HepG2 (cell line): ENCODE measurements around the gene FAM83C. TPM values are rescaled to one million over a fixed set of nuclear protein-coding genes. Genes with fewer than 3 reads are reported as not detected.

Experiments
- ATF6 ChIP-seq: sonication (generic); formaldehyde crosslinking; conservative IDR thresholded peaks from 2 replicates; pipeline ENCODE4 v1.4.0; 2020; ENCODE audit warnings: missing genetic modification reagents
- GFI1 ChIP-seq: sonication (generic); formaldehyde crosslinking; IDR thresholded peaks from 2 replicates; pipeline ENCODE4 v1.5.0; 2020; ENCODE audit warnings: missing genetic modification reagents, mild to moderate bottlenecking, borderline replicate concordance
- GPN1 ChIP-seq: sonication (generic); formaldehyde crosslinking; IDR thresholded peaks from 2 replicates; pipeline ENCODE4 v1.5.1; 2020; ENCODE audit warnings: missing genetic modification reagents, borderline replicate concordance
- HHEX ChIP-seq: IDR thresholded peaks from 2 replicates; pipeline ENCODE4 v1.6.1; 2016; ENCODE audit warnings: control low read depth
- MAZ ChIP-seq, 2 experiments: sonication (generic) in 1 of 2; formaldehyde crosslinking in 1 of 2; IDR thresholded peaks; 2 replicates each; pipeline versions ENCODE4 v1.5.0 to v1.6.1; 2012 to 2020; ENCODE audit warnings: low read depth in 2 of 2, mild to moderate bottlenecking in 2 of 2, borderline replicate concordance in 1 of 2, improper control_type of control experiment in 1 of 2, low read length in 1 of 2, missing genetic modification reagents in 1 of 2, moderate library complexity in 1 of 2
- MXI1 ChIP-seq: IDR thresholded peaks from 3 replicates; pipeline ENCODE4 v1.6.1; 2012; ENCODE audit warnings: low read depth, low read length, inconsistent platforms, borderline replicate concordance
- PHF5A ChIP-seq: IDR thresholded peaks from one replicate; pipeline ENCODE4 v1.6.1; 2018; ENCODE audit warnings: low read depth, missing genetic modification reagents; ENCODE audit not compliant: unreplicated experiment
- ZBTB25 ChIP-seq: IDR thresholded peaks from 2 replicates; pipeline ENCODE4 v1.6.1; 2018; ENCODE audit warnings: missing genetic modification reagents
- ZBTB7B ChIP-seq: sonication (generic); formaldehyde crosslinking; IDR thresholded peaks from 2 replicates; pipeline ENCODE4 v1.4.0; 2020; ENCODE audit warnings: missing genetic modification reagents
- ZGPAT ChIP-seq: IDR thresholded peaks from 2 replicates; pipeline ENCODE4 v1.6.1; 2016; ENCODE audit warnings: mild to moderate bottlenecking
- ZNF30 ChIP-seq: sonication (generic); formaldehyde crosslinking; IDR thresholded peaks from 2 replicates; pipeline ENCODE4 v1.5.0; 2020; ENCODE audit warnings: mild to moderate bottlenecking, missing genetic modification reagents
- ZNF598 ChIP-seq: sonication (generic); formaldehyde crosslinking; IDR thresholded peaks from 2 replicates; pipeline ENCODE4 v1.5.1; 2020; ENCODE audit warnings: mild to moderate bottlenecking, missing genetic modification reagents, borderline replicate concordance
- ZNF660 ChIP-seq: sonication (generic); formaldehyde crosslinking; IDR thresholded peaks from 2 replicates; pipeline ENCODE4 v1.5.1; 2020; ENCODE audit warnings: mild to moderate bottlenecking, low read depth, missing genetic modification reagents, borderline replicate concordance
- polyA plus RNA-seq, 8 experiments: library from polyadenylated mRNA; depleted of rRNA in 3 of 8; stranded (reverse) in 7 of 8; unstranded in 1 of 8; fragments of >200 nt; fragmentation: Illumina TruSeq in 4 of 8; extraction: Trizol in 4 of 8; gene quantifications; 2 replicates each; pipeline versions ENCODE4 v1.2.1 to v1.2.3, GENCODE V29; 2011 to 2016; ENCODE audit warnings: low read depth in 4 of 8, missing spikeins in 1 of 8, mixed read lengths in 1 of 8; ENCODE audit not compliant: insufficient read depth in 1 of 8
- total RNA-seq, 5 experiments: library from RNA; depleted of rRNA; stranded (reverse); fragments of >200 nt; fragmentation: Illumina TruSeq; extraction: Trizol; gene quantifications; 2 replicates each; pipeline ENCODE4 v1.2.3, GENCODE V29; 2016; ENCODE audit warnings: low read depth in 1 of 5
- TF ChIP-seq, protein P1 (sequence below): sonication (generic); formaldehyde crosslinking; IDR thresholded peaks from 2 replicates; pipeline ENCODE4 v1.9.0; 2022; ENCODE audit warnings: missing genetic modification reagents, mild to moderate bottlenecking, borderline replicate concordance
- TF ChIP-seq, protein P2 (sequence below): sonication (generic); formaldehyde crosslinking; IDR thresholded peaks from 2 replicates; pipeline ENCODE4 v1.4.0; 2020; ENCODE audit warnings: missing genetic modification reagents, low read depth, mild to moderate bottlenecking, borderline replicate concordance
- TF ChIP-seq, protein P3 (sequence below): sonication (generic); formaldehyde crosslinking; IDR thresholded peaks from 2 replicates; pipeline ENCODE4 v1.4.0; 2020; ENCODE audit warnings: missing genetic modification reagents
- TF ChIP-seq, protein P4 (sequence below): sonication (generic); formaldehyde crosslinking; IDR thresholded peaks from 2 replicates; pipeline ENCODE4 v1.4.0; 2020; ENCODE audit warnings: missing genetic modification reagents

The FAM83C gene
- total and polyA plus RNA-seq, 2 of the 13 experiments (the other 11 are each of a cell fraction or from before 2014, with no cell fraction given), result 0.04 TPM; not detected in 1

DNA sequence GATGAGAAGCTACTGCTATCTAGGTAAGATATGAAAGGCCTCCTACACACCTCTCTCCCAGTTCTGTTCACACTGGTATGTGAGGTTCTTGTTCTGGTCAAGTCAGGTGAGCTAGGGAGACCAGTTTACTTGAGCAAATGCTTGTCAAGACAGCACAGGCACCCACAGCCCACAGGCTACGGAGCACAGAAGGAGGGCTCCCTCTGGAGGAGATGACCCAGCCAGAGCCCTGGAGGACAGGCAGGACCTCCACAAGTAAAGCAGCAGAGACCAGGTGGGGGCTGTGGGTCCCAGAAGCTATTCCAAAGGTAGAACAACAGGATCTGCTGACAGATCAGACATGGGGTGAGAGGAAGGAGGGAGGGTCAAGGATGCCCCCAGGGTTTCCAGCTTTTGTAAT lies 27.5 kb downstream of the FAM83C start (continued):
- TF ChIP-seq ZNF598 (0 out of 2 replicates have a peak, but pooled peaks have one; percentile 25), GFI1 (CRISPR knock-in tag) (no peak), ATF6 (CRISPR knock-in tag) (no peak), ZBTB7B (CRISPR knock-in tag) (no peak), PHF5A (CRISPR knock-in tag) (no peak), ZBTB25 (no peak), MAZ (IDR thresholded peaks at IDR 0.05; ENCODE audit: borderline replicate concordance, low read depth, low read length) (0 out of 2 replicates have a peak, but pooled peaks have one; percentile 12), MAZ (CRISPR knock-in tag; IDR thresholded peaks at IDR 0.05; ENCODE audit: low read depth) (no peak), HHEX (CRISPR knock-in tag) (no peak), MXI1 (no peak), ZNF30 (CRISPR knock-in tag) (no peak), GPN1 (CRISPR knock-in tag) (no peak), ZGPAT (no peak), ZNF660 (no peak)
- TF ChIP-seq, protein P1, sequence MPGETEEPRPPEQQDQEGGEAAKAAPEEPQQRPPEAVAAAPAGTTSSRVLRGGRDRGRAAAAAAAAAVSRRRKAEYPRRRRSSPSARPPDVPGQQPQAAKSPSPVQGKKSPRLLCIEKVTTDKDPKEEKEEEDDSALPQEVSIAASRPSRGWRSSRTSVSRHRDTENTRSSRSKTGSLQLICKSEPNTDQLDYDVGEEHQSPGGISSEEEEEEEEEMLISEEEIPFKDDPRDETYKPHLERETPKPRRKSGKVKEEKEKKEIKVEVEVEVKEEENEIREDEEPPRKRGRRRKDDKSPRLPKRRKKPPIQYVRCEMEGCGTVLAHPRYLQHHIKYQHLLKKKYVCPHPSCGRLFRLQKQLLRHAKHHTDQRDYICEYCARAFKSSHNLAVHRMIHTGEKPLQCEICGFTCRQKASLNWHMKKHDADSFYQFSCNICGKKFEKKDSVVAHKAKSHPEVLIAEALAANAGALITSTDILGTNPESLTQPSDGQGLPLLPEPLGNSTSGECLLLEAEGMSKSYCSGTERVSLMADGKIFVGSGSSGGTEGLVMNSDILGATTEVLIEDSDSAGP (CRISPR knock-in tag), result peak; percentile 13; the same call in 1 of the 2 replicates
- TF ChIP-seq, protein P2, sequence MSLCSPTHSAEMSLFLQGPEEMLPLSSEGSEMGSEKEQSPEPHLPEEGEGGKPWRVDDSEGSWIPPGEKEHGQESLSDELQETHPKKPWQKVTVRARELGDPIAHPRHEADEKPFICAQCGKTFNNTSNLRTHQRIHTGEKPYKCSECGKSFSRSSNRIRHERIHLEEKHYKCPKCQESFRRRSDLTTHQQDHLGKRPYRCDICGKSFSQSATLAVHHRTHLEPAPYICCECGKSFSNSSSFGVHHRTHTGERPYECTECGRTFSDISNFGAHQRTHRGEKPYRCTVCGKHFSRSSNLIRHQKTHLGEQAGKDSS (CRISPR knock-in tag), result no peak
- TF ChIP-seq, protein P3, sequence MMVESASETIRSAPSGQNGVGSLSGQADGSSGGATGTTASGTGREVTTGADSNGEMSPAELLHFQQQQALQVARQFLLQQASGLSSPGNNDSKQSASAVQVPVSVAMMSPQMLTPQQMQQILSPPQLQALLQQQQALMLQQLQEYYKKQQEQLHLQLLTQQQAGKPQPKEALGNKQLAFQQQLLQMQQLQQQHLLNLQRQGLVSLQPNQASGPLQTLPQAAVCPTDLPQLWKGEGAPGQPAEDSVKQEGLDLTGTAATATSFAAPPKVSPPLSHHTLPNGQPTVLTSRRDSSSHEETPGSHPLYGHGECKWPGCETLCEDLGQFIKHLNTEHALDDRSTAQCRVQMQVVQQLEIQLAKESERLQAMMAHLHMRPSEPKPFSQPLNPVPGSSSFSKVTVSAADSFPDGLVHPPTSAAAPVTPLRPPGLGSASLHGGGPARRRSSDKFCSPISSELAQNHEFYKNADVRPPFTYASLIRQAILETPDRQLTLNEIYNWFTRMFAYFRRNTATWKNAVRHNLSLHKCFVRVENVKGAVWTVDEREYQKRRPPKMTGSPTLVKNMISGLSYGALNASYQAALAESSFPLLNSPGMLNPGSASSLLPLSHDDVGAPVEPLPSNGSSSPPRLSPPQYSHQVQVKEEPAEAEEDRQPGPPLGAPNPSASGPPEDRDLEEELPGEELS, result 0 out of 2 replicates have a peak, but pooled peaks have one; percentile 8
- TF ChIP-seq, protein P4, sequence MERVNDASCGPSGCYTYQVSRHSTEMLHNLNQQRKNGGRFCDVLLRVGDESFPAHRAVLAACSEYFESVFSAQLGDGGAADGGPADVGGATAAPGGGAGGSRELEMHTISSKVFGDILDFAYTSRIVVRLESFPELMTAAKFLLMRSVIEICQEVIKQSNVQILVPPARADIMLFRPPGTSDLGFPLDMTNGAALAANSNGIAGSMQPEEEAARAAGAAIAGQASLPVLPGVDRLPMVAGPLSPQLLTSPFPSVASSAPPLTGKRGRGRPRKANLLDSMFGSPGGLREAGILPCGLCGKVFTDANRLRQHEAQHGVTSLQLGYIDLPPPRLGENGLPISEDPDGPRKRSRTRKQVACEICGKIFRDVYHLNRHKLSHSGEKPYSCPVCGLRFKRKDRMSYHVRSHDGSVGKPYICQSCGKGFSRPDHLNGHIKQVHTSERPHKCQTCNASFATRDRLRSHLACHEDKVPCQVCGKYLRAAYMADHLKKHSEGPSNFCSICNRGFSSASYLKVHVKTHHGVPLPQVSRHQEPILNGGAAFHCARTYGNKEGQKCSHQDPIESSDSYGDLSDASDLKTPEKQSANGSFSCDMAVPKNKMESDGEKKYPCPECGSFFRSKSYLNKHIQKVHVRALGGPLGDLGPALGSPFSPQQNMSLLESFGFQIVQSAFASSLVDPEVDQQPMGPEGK (CRISPR knock-in tag), result peak; percentile 49; the same call in 1 of the 2 replicates
